Renal cortex interstitium (tissue), 11 donors: ENCODE measurements around the gene IGDCC3. TPM values are rescaled to one million over a fixed set of nuclear protein-coding genes. Genes with fewer than 3 reads are reported as not detected.
"Not testable (repeated sequence)": the region's sequence is repeated elsewhere in the genome, so short reads cannot be mapped to it uniquely, and the experiment has no call there.

Source experiments
- DNase-seq, 11 donors: peaks; one replicate each; pipeline ENCODE4 v3.0.0-alpha.2; 2013; ENCODE audit warnings: low read depth in 9 of 11, low spot score in 4 of 11; ENCODE audit errors: extremely low read depth in 1 of 11
- polyA plus RNA-seq, 3 donors: library from polyadenylated mRNA; unstranded; fragments of 120-200 nt; gene quantifications; one replicate each; pipeline ENCODE4 v1.2.1, GENCODE V29; 2013; ENCODE audit not compliant: insufficient read length in 3 of 3

IGDCC3 gene
- polyA plus RNA-seq, 3 donors: 7.5 to 10.6 (median 7.5) TPM

GRCh38 chr15:65410972-65411371 is 33.2 kb upstream of the IGDCC3 start:
- DNase-seq: no peak

- DNase-seq: no peak
Observed at GRCh38 chr15:65410036-65410435, 32.2 kb upstream of the IGDCC3 start.

DNA sequence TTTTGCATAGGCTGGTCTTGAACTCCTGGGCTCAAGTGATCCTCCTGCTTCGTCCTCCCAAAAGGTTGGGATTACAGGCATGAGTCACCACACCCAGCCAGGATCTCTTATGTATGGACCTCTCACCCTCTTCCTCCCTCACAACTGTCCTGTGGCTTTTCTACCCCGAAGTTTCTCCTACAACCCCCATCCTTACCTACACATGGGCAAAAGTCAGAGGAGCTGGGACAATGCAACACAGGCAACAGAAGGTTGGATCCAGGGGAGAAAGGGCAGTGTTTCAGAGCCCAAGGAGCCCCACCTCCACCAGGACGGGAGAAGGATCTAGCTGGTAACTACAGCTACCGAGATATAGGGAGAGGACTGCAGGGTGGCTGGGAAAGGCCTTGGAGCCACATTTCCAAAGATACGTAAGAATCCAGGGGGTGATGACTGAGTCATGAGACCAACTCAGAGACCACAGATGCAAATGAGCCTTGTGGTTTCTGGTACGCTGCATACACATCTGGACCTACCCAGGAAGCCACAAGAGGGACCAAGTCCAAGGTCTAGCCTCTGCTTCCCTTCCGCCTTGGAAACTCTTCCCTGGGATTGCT is 31.3 kb upstream of the IGDCC3 start:
- DNase-seq: no peak

DNA sequence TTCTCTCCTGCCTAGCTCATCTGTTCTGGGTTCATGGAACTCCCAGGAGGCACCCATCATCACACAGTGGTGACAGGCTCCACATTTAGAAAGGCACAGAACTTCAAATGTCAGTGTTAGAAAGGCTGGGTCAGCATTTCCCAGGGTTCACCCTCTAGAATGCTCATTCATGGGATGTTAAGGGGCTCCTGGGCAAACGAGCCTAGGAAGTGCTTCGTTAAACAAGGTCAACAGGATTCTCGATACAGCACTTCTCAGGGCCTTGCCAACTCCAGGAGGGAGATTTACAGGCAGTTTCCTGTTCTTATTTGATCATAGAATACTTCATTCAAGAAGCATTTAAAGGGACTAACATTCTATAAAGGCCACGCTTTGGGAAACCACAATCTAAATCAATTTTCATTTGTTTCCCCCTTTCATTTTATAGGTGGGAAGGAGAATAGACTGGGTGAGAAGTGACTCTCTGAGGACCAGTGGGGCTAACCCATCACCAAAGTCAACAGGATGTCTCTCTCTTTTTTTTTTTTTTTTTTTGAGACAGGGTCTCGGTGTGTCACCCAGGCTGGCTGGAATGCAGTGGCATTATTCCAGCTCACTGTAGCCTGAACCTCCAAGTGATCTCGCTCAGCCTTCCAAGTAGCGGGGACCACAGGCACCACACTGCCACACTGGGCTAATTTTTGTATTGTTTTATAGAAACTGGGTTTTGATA is 30.7 kb upstream of the IGDCC3 start:
- DNase-seq: no peak

DNA sequence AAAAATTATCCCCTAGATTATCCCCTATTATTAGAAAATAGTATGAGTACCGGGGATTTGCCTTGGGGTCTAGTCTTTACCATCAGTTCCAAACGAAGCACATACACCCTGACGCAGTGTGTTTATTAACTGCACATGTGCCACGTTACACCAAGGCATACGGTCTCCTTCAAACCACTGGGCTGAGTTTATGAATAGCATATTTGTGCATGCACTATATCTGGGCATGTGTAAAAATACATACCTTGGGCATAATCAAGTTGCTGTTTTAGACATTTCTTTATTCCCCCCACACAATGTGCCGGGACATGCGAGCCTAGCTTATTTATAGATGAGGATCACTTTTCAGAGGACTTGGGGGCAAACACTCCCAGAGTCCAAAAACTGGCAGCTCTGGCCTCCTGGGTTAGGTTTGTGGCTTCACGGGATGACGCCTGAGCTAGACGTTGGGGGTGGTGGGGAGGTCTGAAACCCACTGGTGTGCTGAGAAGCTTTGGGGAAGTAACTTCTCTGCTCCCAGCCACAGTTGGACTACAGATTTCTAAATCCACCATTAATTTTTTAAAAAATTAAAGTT is 28.7 kb upstream of the IGDCC3 start:
- no peak for DNase-seq

GRCh38 chr15:65405791-65406423 is 28.1 kb upstream of the IGDCC3 start:
- DNase-seq: no peak

DNA sequence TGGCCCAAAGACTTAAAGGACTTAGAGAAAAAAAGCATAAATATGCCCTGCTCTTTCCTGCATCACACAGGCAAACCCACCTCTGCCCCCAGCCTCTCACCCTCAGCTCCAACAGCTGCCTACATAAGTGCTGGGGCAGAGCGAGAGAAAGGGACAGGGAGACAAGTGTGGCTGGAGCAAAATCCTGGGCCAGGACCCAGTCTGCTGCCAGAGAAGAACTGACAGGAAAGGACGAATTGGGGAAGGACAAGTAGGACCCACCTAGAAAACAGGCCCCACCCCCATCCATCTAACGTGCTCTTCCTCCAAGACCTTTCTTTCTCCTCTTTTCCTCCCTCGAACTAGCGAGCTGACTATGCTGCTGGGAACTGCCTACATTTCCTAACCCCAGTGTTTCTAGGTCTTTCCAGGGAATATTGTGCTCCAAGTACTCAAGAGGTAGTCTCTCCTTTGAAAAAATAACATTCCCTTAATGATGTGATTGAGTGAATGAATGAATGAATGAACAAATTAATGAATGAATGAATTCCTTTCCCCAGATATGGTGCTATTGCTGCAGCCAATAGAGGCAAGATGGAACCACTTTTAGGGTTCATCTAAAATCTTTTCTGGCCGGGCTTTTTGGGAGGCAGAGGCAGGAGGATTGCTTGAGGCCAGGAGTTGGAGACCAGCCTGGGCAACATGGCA is 26.5 kb upstream of the IGDCC3 start:
- DNase-seq: no peak

DNA sequence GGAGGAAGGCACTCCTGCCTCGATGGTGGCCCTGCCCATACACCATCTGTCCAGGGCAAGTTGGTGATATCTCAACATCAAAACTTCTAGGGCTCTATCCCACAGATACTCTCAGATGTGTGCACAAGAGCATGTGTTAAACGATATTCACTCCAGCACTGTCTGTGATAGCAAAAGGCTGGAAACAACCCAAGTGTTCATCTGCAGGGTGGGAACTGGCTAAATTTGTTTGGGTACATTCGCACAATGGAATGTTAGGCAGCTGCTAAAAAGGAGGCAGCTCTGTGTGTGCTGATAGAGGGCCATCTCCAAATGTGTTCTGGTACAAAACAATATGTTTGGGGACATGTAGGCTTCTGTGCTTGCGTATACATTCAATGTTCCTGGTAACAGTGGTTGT is 25.2 kb upstream of the IGDCC3 start:
- no peak for DNase-seq

DNA sequence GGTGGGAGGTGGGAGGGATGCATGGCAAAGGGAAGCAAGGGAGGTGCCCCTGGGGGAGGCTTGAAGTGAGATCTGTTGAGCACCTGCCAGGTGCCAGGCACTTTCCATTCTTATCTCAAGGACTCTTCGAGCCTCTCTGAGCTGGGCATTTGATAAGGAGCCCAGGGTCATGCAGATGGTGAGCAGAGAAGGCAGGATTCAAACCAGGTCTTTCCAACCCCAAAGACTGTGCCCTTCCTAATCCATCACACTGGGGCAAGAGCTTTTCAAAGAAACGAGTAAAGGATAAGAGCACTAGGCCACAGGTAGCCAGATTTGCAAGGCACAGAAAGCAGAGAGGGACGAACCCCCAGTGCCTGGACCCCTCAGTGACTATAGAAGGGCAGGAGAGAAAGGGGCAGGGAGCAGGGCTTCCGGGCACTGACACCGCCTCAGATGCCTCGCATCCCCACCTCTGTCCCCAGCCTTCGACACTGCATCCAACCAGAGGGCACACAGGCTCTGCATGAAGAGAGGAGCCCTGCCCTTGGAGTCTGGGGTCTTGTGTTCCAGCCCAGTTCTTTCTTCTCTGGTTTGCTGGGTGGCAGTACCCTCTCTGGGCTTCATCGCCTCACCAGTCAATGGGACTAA is 23.9 kb upstream of the IGDCC3 start:
- no peak for DNase-seq

DNA sequence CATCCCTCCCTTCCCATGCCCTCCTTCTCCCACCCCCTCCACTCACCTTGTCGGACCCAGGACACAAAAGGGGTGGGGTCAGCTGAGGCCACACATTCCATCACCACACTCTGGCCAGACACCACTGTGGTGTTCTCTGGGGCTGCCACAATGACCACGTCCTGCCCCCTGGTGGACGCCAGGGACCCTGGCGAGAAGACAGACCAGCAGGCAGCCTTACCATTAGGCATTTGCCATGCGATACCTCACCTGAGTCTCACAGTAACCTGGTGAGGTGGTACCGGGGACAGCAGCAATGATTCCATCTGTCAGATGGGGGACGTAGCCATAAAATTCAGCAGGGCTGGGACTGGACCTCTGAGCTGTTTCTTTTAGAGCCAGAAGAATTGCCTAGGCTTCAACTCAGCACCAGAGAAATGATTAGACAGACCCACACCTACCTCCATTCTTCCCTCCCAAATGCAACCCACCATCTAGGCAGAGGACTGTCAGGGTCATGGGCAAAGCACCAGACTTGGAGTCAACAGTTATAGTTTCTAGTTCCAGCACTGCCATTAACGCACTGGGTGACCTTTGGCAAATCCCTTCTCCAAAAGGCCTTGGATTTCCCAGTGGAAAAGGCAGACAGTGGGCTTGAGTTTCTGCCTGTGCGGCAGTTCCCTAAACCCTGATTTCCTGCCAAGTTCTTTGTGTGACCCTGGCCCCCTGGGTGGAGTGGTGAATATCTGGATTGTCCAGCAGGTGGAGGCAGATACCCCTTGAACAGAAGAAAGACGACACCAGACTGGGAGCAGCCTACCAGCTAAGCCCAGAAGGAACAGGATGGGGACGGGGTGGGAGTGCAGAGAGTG is 23.2 kb upstream of the IGDCC3 start:
- DNase-seq: peak in 4 of 11 donors; percentile 72 to 82 (median 76)

GRCh38 chr15:65399997-65400396 is 22.2 kb upstream of the IGDCC3 start:
- DNase-seq: no peak

- DNase-seq: no peak
Observed at GRCh38 chr15:65399001-65399706, 21.4 kb upstream of the IGDCC3 start.

- not testable (repeated sequence) for DNase-seq
Observed at GRCh38 chr15:65398486-65398885, 20.7 kb upstream of the IGDCC3 start.

DNA sequence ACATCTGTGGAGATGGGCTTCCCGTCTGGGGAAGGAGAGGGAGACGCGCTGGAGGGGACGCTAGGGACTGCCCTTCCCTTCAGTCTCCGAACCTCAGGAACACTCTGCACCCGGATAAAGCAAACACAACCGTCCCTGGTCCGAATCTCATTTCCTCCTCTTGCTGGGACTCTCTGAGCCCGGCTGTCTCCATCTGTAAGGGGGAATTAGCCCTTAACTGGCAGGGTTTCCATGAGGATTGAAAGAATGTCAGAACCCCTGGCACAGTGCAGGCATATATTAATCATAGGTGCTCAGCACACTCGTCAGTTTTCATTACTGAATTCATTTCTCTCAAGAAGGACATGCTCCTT is 19.1 kb upstream of the IGDCC3 start:
- DNase-seq: no peak

DNA sequence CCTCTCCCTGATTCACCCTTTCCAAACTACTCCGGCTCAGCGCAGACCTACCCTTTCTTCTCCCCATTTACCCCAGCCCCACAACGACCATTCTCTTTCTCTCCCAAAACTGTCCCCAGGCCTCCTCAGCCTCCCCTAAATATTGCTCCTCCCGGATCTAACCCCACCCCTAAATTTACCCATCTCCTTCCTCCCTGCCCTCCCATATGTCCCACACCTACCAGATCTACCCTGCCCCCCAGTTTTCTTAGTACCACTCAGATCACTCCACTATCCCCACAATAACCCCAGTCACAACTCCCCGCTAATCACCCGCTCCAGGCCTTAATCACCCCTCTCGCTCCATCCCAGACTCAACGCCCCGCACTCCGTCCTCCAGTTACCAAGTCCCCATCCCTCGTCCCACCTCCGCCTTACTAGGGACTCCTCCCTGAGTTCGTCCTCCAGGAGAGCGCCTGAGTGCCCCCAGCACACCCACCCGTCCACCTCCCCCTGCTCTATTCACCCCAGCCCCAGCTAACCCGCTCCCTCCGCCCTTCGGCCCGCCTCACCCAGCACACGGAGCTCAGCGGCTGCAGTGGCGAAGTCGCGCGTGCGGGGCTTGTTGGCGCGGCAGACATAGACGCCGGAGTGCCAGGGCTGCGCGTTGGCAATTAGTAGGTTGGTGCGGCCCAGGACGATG is 18.6 kb upstream of the IGDCC3 start:
- no peak for DNase-seq

DNA sequence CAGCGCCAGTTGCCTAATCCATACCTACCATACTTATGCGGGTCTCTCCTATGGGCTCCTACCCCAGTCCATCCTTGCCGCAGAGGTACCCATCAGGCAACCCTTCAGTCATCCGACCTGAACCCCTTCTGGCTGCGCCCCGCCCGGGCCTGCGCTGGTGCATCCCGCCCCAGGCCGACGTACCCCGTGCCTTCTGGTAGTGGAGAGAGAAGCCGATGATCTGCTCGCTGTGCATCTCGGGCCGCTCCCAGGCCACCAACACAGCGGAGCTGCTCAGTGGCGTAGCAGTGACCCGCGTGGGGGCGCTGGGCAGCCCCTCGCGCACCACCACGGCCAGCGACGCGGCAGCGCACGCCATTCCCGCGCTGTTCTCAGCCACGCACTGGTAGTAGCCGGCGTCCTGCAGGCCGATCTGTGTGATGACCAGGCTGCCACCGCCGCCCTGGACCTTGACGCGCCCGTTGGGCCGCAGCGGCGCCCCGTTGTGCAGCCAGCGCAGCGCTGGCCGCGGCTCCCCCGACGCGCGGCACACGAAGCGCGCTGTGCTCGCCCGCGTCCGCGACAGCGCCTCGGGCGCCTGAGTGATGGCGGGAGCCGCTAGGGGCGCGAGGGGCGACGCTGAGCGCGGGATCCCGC is 17.9 kb upstream of the IGDCC3 start:
- no peak for DNase-seq

DNA sequence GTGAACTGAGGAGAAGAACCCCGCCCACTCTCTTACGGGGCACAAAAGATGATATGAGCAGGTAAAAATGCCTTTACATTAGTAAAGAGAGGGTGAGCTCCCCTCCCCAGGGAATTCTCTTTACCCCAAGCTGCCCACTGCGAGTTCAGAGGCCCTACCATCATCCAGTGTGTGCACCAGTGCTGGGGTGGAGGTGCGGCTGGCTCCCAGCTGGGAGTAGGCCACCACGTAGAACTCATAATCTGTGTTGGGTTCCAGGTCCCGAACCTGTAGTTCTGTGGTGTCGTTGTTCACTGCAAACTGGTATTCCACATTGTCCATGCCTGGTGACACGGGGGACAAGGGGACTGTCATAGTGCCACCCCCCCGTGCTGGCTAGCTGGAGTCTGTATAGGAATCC is 17.1 kb upstream of the IGDCC3 start:
- DNase-seq: no peak
